A549 (cell line): ENCODE measurements around the gene METTL24.

Source experiments
- BHLHE40 ChIP-seq: IDR thresholded peaks from 2 replicates; pipeline ENCODE4 v1.6.1; 2012; ENCODE audit warnings: low read depth, low read length, inconsistent platforms
- CEBPB ChIP-seq, 2 experiments: fragments of >200 bp in 1 of 2; sonication (Bioruptor Twin) in 1 of 2; formaldehyde crosslinking in 1 of 2; IDR thresholded peaks; 2 replicates each; pipeline ENCODE4 v1.6.1; 2012 to 2016
- EP300 ChIP-seq, 2 experiments: fragments of >200 bp; sonication (Bioruptor Twin); formaldehyde crosslinking; IDR thresholded peaks; 2 replicates in 1 of 2; 3 replicates in 1 of 2; pipeline ENCODE4 v1.6.1; 2016 to 2017
- JUNB ChIP-seq: fragments of >200 bp; sonication (Bioruptor Twin); formaldehyde crosslinking; IDR thresholded peaks from 2 replicates; pipeline ENCODE4 v1.6.1; 2016
- MYC ChIP-seq: IDR thresholded peaks from 2 replicates; pipeline ENCODE4 v1.6.1; 2012; ENCODE audit warnings: mild to moderate bottlenecking, inconsistent platforms, low read length, improper control_type of control experiment, borderline replicate concordance
- NR3C1 ChIP-seq: fragments of >200 bp; sonication (Bioruptor Twin); formaldehyde crosslinking; IDR thresholded peaks from 3 replicates; pipeline ENCODE4 v1.6.1; 2017
- POLR2A ChIP-seq: IDR thresholded peaks from 2 replicates; pipeline ENCODE4 v1.6.1; 2012; ENCODE audit warnings: mild to moderate bottlenecking, low read length
- RNF2 ChIP-seq: fragments of 200-600 bp; sonication (generic); IDR thresholded peaks from 2 replicates; pipeline ENCODE4 v1.6.1; 2016; ENCODE audit warnings: low read depth, mild to moderate bottlenecking, antibody characterized with exemption, moderate library complexity, borderline replicate concordance
- ZFP36 ChIP-seq: fragments of 450-650 bp; IDR thresholded peaks from 2 replicates; pipeline ENCODE4 v1.6.1; 2014; ENCODE audit warnings: borderline replicate concordance; ENCODE audit not compliant: partially characterized antibody
- TF ChIP-seq, protein P1 (sequence below): fragments of >200 bp; sonication (Bioruptor Twin); formaldehyde crosslinking; IDR thresholded peaks from 3 replicates; pipeline ENCODE4 v1.5.1; 2016
- TF ChIP-seq, protein P2 (sequence below): fragments of 450-650 bp; IDR thresholded peaks from 2 replicates; pipeline ENCODE4 v1.6.1; 2014; ENCODE audit warnings: antibody characterized with exemption
- TF ChIP-seq, protein P3 (sequence below): fragments of 150-350 bp; IDR thresholded peaks from 2 replicates; pipeline ENCODE4 v1.6.1; 2014; ENCODE audit warnings: low read depth, mild to moderate bottlenecking, low read length

DNA sequence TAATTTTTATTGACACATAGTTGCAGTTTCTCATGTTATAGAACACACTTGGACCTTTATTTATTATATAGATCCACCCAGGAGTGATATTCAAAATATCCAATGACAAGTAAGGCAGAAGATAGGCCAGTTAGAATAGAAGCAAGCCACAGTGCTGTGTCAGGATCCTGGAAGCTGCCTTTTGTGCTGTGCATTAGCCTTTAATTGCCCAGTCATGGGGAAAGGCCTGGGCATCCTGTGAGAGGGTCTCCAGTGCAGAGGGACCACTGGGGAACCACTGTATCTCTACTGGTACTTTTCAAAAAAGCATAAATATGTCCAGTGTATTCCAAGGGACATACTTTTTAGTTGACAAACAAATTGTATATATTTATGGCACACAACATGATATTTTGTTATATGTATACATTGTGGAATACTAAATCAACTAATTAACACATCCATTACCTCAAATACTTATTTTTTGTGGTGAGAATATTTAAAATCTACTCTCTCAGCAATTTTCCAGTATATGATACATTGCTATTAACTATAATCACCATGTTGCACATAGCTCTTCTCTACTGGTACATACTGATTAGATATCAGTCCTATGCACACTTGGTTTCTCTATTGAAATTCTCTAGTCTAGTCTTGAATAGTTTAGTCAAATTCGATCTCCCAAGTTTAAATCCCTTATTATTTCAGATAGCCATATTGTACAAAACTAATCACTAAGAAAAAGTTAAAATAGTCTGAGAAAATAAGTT lies 118.4 kb downstream of the METTL24 start:
- no peak for TF ChIP-seq EP300 (IDR thresholded peaks at IDR 0.05)
- TF ChIP-seq, protein P1, sequence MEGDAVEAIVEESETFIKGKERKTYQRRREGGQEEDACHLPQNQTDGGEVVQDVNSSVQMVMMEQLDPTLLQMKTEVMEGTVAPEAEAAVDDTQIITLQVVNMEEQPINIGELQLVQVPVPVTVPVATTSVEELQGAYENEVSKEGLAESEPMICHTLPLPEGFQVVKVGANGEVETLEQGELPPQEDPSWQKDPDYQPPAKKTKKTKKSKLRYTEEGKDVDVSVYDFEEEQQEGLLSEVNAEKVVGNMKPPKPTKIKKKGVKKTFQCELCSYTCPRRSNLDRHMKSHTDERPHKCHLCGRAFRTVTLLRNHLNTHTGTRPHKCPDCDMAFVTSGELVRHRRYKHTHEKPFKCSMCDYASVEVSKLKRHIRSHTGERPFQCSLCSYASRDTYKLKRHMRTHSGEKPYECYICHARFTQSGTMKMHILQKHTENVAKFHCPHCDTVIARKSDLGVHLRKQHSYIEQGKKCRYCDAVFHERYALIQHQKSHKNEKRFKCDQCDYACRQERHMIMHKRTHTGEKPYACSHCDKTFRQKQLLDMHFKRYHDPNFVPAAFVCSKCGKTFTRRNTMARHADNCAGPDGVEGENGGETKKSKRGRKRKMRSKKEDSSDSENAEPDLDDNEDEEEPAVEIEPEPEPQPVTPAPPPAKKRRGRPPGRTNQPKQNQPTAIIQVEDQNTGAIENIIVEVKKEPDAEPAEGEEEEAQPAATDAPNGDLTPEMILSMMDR = no peak
- no peak for TF ChIP-seq POLR2A
- TF ChIP-seq BHLHE40 = no peak
- no peak for TF ChIP-seq CEBPB (IDR thresholded peaks at IDR 0.05)
- TF ChIP-seq NR3C1 = no peak
- TF ChIP-seq, protein P2, sequence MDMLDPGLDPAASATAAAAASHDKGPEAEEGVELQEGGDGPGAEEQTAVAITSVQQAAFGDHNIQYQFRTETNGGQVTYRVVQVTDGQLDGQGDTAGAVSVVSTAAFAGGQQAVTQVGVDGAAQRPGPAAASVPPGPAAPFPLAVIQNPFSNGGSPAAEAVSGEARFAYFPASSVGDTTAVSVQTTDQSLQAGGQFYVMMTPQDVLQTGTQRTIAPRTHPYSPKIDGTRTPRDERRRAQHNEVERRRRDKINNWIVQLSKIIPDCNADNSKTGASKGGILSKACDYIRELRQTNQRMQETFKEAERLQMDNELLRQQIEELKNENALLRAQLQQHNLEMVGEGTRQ = no peak
- TF ChIP-seq MYC = no peak
- no peak for TF ChIP-seq ZFP36
- TF ChIP-seq RNF2 = no peak
- no peak for TF ChIP-seq JUNB
- TF ChIP-seq, protein P3, sequence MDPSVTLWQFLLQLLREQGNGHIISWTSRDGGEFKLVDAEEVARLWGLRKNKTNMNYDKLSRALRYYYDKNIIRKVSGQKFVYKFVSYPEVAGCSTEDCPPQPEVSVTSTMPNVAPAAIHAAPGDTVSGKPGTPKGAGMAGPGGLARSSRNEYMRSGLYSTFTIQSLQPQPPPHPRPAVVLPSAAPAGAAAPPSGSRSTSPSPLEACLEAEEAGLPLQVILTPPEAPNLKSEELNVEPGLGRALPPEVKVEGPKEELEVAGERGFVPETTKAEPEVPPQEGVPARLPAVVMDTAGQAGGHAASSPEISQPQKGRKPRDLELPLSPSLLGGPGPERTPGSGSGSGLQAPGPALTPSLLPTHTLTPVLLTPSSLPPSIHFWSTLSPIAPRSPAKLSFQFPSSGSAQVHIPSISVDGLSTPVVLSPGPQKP = no peak
